HepG2 (cell line): Measurements from ENCODE around the gene PAK1IP1. TPM values are rescaled to one million over a fixed set of nuclear protein-coding genes. Genes with fewer than 3 reads are reported as not detected.
A peak's percentile ranks its signal among the peaks of the same experiment; 100 is the strongest.

Experiments
- ELF3 ChIP-seq: IDR thresholded peaks from 2 replicates; pipeline ENCODE4 v1.6.1; 2016; ENCODE audit warnings: missing genetic modification reagents, missing compliant biosample characterization
- FOXO1 ChIP-seq: sonication (generic); formaldehyde crosslinking; IDR thresholded peaks from 2 replicates; pipeline ENCODE4 v1.4.0; 2020; ENCODE audit warnings: missing genetic modification reagents
- JUND ChIP-seq: sonication (generic); formaldehyde crosslinking; IDR thresholded peaks from 2 replicates; pipeline ENCODE4 v1.8.0; 2022; ENCODE audit warnings: mild to moderate bottlenecking, missing genetic modification reagents
- PHF5A ChIP-seq: IDR thresholded peaks from one replicate; pipeline ENCODE4 v1.6.1; 2018; ENCODE audit warnings: low read depth, missing genetic modification reagents; ENCODE audit not compliant: unreplicated experiment
- SAFB2 ChIP-seq: sonication (generic); formaldehyde crosslinking; IDR thresholded peaks from 2 replicates; pipeline ENCODE4 v1.5.1; 2020; ENCODE audit warnings: missing genetic modification reagents, low read depth, mild to moderate bottlenecking, borderline replicate concordance
- TBX2 ChIP-seq: sonication (generic); formaldehyde crosslinking; IDR thresholded peaks from 2 replicates; pipeline ENCODE4 v1.5.0; 2020; ENCODE audit warnings: missing genetic modification reagents, mild to moderate bottlenecking, borderline replicate concordance
- YEATS4 ChIP-seq: sonication (generic); formaldehyde crosslinking; IDR thresholded peaks from 2 replicates; pipeline ENCODE4 v1.4.0; 2020; ENCODE audit warnings: missing genetic modification reagents, borderline replicate concordance
- ZMYM4 ChIP-seq: sonication (generic); formaldehyde crosslinking; IDR thresholded peaks from 2 replicates; pipeline ENCODE4 v1.8.1; 2023; ENCODE audit warnings: mild to moderate bottlenecking, missing genetic modification reagents
- ZNF430 ChIP-seq: sonication (generic); formaldehyde crosslinking; IDR thresholded peaks from 2 replicates; pipeline ENCODE4 v1.9.0; 2021; ENCODE audit warnings: mild to moderate bottlenecking, missing genetic modification reagents
- ZNF569 ChIP-seq: sonication (generic); formaldehyde crosslinking; IDR thresholded peaks from 2 replicates; pipeline ENCODE4 v1.5.0; 2020; ENCODE audit warnings: mild to moderate bottlenecking, missing genetic modification reagents, moderate library complexity, borderline replicate concordance
- ZNF674 ChIP-seq: sonication (generic); formaldehyde crosslinking; IDR thresholded peaks from 2 replicates; pipeline ENCODE4 v1.5.0; 2020; ENCODE audit warnings: low read depth, mild to moderate bottlenecking, missing genetic modification reagents
- ZNF780A ChIP-seq: sonication (generic); formaldehyde crosslinking; IDR thresholded peaks from 2 replicates; pipeline ENCODE4 v1.8.0; 2022; ENCODE audit warnings: mild to moderate bottlenecking, missing genetic modification reagents, moderate library complexity
- polyA plus RNA-seq, 8 experiments: library from polyadenylated mRNA; depleted of rRNA in 3 of 8; stranded (reverse) in 7 of 8; unstranded in 1 of 8; fragments of >200 nt; fragmentation: Illumina TruSeq in 4 of 8; extraction: Trizol in 4 of 8; gene quantifications; 2 replicates each; pipeline versions ENCODE4 v1.2.1 to v1.2.3, GENCODE V29; 2011 to 2016; ENCODE audit warnings: low read depth in 4 of 8, missing spikeins in 1 of 8, mixed read lengths in 1 of 8; ENCODE audit not compliant: insufficient read depth in 1 of 8
- total RNA-seq, 5 experiments: library from RNA; depleted of rRNA; stranded (reverse); fragments of >200 nt; fragmentation: Illumina TruSeq; extraction: Trizol; gene quantifications; 2 replicates each; pipeline ENCODE4 v1.2.3, GENCODE V29; 2016; ENCODE audit warnings: low read depth in 1 of 5
- TF ChIP-seq, protein P1 (sequence below): sonication (generic); formaldehyde crosslinking; IDR thresholded peaks from 2 replicates; pipeline ENCODE4 v1.8.0; 2022; ENCODE audit warnings: missing genetic modification reagents, mild to moderate bottlenecking, inconsistent platforms, borderline replicate concordance
- TF ChIP-seq, protein P2 (sequence below): sonication (generic); formaldehyde crosslinking; IDR thresholded peaks from 2 replicates; pipeline ENCODE4 v1.5.1; 2020; ENCODE audit warnings: mild to moderate bottlenecking, missing genetic modification reagents, moderate library complexity
- TF ChIP-seq, protein P3 (sequence below): sonication (generic); formaldehyde crosslinking; conservative IDR thresholded peaks from 2 replicates; pipeline ENCODE4 v1.8.1; 2023; ENCODE audit warnings: missing genetic modification reagents
- TF ChIP-seq, protein P4 (sequence below): sonication (generic); formaldehyde crosslinking; IDR thresholded peaks from 2 replicates; pipeline ENCODE4 v1.4.0; 2020; ENCODE audit warnings: missing genetic modification reagents, borderline replicate concordance
- TF ChIP-seq, protein P5 (sequence below): sonication (generic); formaldehyde crosslinking; IDR thresholded peaks from 2 replicates; pipeline ENCODE4 v1.5.0; 2020; ENCODE audit warnings: missing genetic modification reagents

Gene PAK1IP1
- total and polyA plus RNA-seq, 2 of the 13 experiments (the other 11 are each of a cell fraction or from before 2014, with no cell fraction given): 23.4 to 66.2 TPM

DNA sequence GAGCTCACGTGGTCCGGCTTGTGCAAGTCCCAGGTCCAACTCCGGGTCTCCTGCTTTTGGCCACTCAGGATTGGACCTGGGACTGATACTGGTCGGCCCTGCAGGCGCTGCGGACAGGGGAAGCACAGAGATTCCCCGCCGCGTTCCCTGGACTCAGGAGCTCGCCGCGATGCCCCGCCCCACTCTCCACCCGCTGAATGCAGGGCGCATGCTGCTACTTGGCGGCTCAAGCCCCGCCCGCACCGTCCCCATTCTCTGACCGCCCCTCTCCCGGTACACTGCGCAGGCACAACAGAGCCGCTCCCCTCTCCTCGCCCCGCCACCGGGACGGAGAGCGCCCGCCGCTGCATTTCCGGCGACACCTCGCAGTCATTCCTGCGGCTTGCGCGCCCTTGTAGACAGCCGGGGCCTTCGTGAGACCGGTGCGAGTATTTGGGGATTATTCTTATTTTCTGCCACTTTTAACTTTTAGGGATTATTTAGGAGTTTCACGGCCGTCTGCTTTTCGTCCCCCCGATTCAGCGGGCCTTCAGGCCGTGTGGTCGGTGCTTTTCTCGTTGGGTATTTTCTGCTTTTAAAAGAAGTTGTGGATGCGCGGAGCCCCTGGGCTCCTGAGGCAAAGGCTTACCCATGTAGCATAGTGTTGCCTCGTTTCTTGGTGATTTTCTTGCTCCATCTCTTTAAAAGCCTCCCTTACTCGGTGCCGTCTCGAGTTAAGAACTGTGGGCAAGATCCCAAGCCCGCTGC is 28.2 kb downstream of the PAK1IP1 start, which contains the start of gene TMEM14C (continued):
- TF ChIP-seq, protein P1, sequence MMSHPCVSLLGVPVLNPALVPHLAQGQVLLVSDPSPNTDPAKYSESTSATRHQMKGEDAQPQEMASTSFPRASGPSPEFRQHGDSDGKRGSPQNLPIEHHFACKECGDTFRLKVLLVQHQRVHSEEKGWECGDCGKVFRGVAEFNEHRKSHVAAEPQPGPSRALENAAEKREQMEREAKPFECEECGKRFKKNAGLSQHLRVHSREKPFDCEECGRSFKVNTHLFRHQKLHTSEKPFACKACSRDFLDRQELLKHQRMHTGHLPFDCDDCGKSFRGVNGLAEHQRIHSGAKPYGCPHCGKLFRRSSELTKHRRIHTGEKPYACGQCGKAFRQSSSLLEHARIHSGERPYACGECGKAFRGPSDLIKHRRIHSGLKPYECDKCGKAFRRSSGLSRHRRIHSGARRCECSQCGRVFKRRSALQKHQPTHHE (CRISPR knock-in tag): peak; percentile 78; the same call in 1 of the 2 replicates
- TF ChIP-seq, protein P2, sequence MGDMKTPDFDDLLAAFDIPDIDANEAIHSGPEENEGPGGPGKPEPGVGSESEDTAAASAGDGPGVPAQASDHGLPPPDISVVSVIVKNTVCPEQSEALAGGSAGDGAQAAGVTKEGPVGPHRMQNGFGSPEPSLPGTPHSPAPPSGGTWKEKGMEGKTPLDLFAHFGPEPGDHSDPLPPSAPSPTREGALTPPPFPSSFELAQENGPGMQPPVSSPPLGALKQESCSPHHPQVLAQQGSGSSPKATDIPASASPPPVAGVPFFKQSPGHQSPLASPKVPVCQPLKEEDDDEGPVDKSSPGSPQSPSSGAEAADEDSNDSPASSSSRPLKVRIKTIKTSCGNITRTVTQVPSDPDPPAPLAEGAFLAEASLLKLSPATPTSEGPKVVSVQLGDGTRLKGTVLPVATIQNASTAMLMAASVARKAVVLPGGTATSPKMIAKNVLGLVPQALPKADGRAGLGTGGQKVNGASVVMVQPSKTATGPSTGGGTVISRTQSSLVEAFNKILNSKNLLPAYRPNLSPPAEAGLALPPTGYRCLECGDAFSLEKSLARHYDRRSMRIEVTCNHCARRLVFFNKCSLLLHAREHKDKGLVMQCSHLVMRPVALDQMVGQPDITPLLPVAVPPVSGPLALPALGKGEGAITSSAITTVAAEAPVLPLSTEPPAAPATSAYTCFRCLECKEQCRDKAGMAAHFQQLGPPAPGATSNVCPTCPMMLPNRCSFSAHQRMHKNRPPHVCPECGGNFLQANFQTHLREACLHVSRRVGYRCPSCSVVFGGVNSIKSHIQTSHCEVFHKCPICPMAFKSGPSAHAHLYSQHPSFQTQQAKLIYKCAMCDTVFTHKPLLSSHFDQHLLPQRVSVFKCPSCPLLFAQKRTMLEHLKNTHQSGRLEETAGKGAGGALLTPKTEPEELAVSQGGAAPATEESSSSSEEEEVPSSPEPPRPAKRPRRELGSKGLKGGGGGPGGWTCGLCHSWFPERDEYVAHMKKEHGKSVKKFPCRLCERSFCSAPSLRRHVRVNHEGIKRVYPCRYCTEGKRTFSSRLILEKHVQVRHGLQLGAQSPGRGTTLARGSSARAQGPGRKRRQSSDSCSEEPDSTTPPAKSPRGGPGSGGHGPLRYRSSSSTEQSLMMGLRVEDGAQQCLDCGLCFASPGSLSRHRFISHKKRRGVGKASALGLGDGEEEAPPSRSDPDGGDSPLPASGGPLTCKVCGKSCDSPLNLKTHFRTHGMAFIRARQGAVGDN (CRISPR knock-in tag): peak; percentile 99
- TF ChIP-seq, protein P3, sequence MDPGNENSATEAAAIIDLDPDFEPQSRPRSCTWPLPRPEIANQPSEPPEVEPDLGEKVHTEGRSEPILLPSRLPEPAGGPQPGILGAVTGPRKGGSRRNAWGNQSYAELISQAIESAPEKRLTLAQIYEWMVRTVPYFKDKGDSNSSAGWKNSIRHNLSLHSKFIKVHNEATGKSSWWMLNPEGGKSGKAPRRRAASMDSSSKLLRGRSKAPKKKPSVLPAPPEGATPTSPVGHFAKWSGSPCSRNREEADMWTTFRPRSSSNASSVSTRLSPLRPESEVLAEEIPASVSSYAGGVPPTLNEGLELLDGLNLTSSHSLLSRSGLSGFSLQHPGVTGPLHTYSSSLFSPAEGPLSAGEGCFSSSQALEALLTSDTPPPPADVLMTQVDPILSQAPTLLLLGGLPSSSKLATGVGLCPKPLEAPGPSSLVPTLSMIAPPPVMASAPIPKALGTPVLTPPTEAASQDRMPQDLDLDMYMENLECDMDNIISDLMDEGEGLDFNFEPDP (CRISPR knock-in tag): no peak
- TF ChIP-seq ZNF780A (CRISPR knock-in tag) (peak; percentile 81; the same call in 1 of the 2 replicates), FOXO1 (CRISPR knock-in tag) (peak; percentile 82), PHF5A (CRISPR knock-in tag) (no peak), ZNF674 (CRISPR knock-in tag) (no peak), TBX2 (CRISPR knock-in tag) (peak; percentile 94), ZNF569 (no peak; the same call in 1 of the 2 replicates), YEATS4 (CRISPR knock-in tag) (peak; percentile 95), ELF3 (peak; percentile 86), ZMYM4 (CRISPR knock-in tag) (peak; percentile 98), JUND (CRISPR knock-in tag) (peak; percentile 51; the same call in 1 of the 2 replicates), SAFB2 (CRISPR knock-in tag) (no peak; the same call in 1 of the 2 replicates), ZNF430 (CRISPR knock-in tag) (peak; percentile 98)
- TF ChIP-seq, protein P4, sequence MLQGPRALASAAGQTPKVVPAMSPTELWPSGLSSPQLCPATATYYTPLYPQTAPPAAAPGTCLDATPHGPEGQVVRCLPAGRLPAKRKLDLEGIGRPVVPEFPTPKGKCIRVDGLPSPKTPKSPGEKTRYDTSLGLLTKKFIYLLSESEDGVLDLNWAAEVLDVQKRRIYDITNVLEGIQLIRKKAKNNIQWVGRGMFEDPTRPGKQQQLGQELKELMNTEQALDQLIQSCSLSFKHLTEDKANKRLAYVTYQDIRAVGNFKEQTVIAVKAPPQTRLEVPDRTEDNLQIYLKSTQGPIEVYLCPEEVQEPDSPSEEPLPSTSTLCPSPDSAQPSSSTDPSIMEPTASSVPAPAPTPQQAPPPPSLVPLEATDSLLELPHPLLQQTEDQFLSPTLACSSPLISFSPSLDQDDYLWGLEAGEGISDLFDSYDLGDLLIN: 0 out of 2 replicates have a peak, but pooled peaks have one; percentile 45
- TF ChIP-seq, protein P5, sequence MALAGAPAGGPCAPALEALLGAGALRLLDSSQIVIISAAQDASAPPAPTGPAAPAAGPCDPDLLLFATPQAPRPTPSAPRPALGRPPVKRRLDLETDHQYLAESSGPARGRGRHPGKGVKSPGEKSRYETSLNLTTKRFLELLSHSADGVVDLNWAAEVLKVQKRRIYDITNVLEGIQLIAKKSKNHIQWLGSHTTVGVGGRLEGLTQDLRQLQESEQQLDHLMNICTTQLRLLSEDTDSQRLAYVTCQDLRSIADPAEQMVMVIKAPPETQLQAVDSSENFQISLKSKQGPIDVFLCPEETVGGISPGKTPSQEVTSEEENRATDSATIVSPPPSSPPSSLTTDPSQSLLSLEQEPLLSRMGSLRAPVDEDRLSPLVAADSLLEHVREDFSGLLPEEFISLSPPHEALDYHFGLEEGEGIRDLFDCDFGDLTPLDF: peak; percentile 72
